PC-9 (cell line): ENCODE measurements around the gene UNC5C. TPM values are rescaled to one million over a fixed set of nuclear protein-coding genes. Genes with fewer than 3 reads are reported as not detected.

Experiments used
- BruUV-seq: library from RNA; stranded (reverse); fragments of 400-500 nt; replicated peaks from 2 replicates; lab custom pipeline; 2021; lab: Mats Ljungman, UMichigan
- CTCF ChIA-PET: fragments of 300-600 bp; sonication (Branson Sonifier 250); formaldehyde crosslinking; loops from one replicate; lab custom pipeline; 2022; ENCODE audit warnings: antibody characterized with exemption; lab: Charles Lee
- POLR2A ChIA-PET: fragments of 300-600 bp; sonication (Branson Sonifier 250); formaldehyde crosslinking; loops from one replicate; lab custom pipeline; 2022; ENCODE audit warnings: antibody characterized with exemption; ENCODE audit not compliant: unreplicated experiment; lab: Charles Lee
- DNase-seq, 2 experiments: peaks; one replicate each; pipeline versions ENCODE4 v3.0.0 to v3.0.0-alpha.2; 2015 to 2022; ENCODE audit warnings: mixed read lengths in 1 of 2
- H2AFZ ChIP-seq: fragments of 200-600 bp; sonication (generic); 2 replicates; pipeline ENCODE4 v1.8.1; 2017; ENCODE audit warnings: antibody characterized with exemption
- H3F3A ChIP-seq: fragments of 200-600 bp; sonication (generic); 2 replicates; pipeline ENCODE4 v1.8.1; 2017; ENCODE audit warnings: antibody characterized with exemption, mild to moderate bottlenecking, low read depth; ENCODE audit not compliant: insufficient read depth
- H3K27ac ChIP-seq: fragments of 200-600 bp; sonication (generic); 2 replicates; pipeline ENCODE4 v1.6.1; 2016; ENCODE audit warnings: mixed run types
- H3K27me3 ChIP-seq: fragments of 200-600 bp; sonication (generic); 2 replicates; pipeline ENCODE4 v1.6.1; 2016; ENCODE audit warnings: low read depth, mixed run types; ENCODE audit not compliant: insufficient read depth
- H3K36me3 ChIP-seq: fragments of 200-600 bp; sonication (generic); 2 replicates; pipeline ENCODE4 v1.6.1; 2016; ENCODE audit warnings: low read depth, mixed run types
- H3K4me1 ChIP-seq: fragments of 200-600 bp; sonication (generic); replicated peaks from 2 replicates; pipeline ENCODE4 v1.6.1; 2016; ENCODE audit warnings: mixed run types; ENCODE audit not compliant: insufficient read depth
- H3K4me2 ChIP-seq: fragments of 200-600 bp; sonication (generic); 2 replicates; pipeline ENCODE4 v1.6.1; 2017; ENCODE audit warnings: mixed run types
- H3K4me3 ChIP-seq: fragments of 200-600 bp; sonication (generic); 2 replicates; pipeline ENCODE4 v1.6.1; 2016; ENCODE audit warnings: mixed run types
- H3K79me2 ChIP-seq: fragments of 200-600 bp; sonication (generic); 2 replicates; pipeline ENCODE4 v1.6.1; 2017; ENCODE audit warnings: low read depth, mixed run types
- H3K9me2 ChIP-seq: fragments of 200-600 bp; sonication (generic); 2 replicates; pipeline ENCODE4 v1.8.1; 2017; ENCODE audit warnings: mild to moderate bottlenecking; ENCODE audit not compliant: insufficient read depth
- H3K9me3 ChIP-seq: fragments of 200-600 bp; sonication (generic); 2 replicates; pipeline ENCODE4 v1.8.1; 2016; ENCODE audit warnings: low read depth; ENCODE audit not compliant: insufficient read depth
- H4K20me1 ChIP-seq: fragments of 200-600 bp; sonication (generic); 2 replicates; pipeline ENCODE4 v1.8.1; 2017; ENCODE audit not compliant: insufficient read depth
- CTCF ChIP-seq: fragments of 200-600 bp; sonication (generic); conservative IDR thresholded peaks from 2 replicates; pipeline ENCODE4 v1.6.1; 2017; ENCODE audit warnings: mixed run types, antibody characterized with exemption, mild to moderate bottlenecking, moderate library complexity
- EZH2 ChIP-seq: fragments of 200-600 bp; sonication (generic); IDR thresholded peaks from 2 replicates; pipeline ENCODE4 v1.8.0; 2017; ENCODE audit warnings: antibody characterized with exemption, low read depth
- intact Hi-C: fragments of 100-400 bp; cut with micrococcal nuclease; formaldehyde crosslinking; loops from one replicate; pipeline ENCODE4 v1.10.0; 2022; ENCODE audit not compliant: unreplicated experiment
- total RNA-seq: library from RNA; stranded (reverse); gene quantifications from 2 replicates; pipeline ENCODE4 v1.2.3, GENCODE V29; 2021

UNC5C gene
- total RNA-seq, 1 experiment from 2014 or later, result not detected

DNA sequence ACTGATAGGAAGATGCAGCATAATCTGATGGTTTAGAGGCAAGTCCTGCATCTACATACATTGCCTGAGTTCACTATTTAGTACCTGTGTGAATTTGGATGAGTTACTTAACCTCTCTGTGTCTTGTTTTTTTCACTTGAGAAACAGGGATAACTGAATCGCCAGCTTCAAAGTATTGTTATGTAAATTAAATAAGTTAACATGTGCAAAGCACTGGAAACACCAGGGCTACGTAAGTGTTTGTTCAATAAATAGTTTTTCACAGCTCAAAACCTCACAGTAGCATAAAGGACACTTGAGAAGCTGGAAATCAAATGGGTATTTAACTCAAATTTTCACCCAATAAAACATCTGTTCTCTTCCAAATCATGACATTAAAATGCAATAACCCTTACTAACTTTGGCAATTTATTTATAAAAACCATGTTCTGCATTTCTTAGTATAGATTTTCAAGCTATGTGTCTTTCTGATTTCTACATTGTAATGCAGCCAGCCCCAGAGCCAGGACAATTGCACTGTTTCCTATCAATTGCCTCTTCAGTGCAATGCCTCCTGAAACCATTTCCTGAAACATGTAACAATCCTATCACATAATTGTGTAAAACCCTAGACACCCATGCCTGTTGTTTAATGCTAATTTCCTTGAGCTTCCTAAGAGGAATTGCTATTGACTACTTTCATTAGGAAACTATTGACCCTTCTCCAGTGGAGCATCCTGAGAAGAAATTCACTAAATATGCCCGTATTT, 177.1 kb downstream of the UNC5C start:
- no peak overlapping the region for H2AFZ ChIP-seq
- no peak for DNase-seq
- H3K9me2 ChIP-seq, result no peaks in the 10 kb centered on the region
- no peak overlapping the region for H3K4me2 ChIP-seq
- H3K79me2 ChIP-seq, result no peaks in the 10 kb centered on the region
- intact Hi-C loops, result no loop called here
- no peaks in the 10 kb centered on the region for H3K4me1 ChIP-seq
- CTCF ChIA-PET, result interaction anchor here (0.6 kb wide), 1 partner anchor 167 kb away, joined by 6 read pairs; no protein-coding TSS in a partner anchor
- no TSS peak for BruUV-seq
- POLR2A ChIA-PET, result no interaction called here
- H3K4me3 ChIP-seq, result no peak overlapping the region
- TF ChIP-seq EZH2 (no peak), CTCF (no peak)
- no peaks in the 10 kb centered on the region for H4K20me1 ChIP-seq
- no peak overlapping the region for H3K27ac ChIP-seq
- H3F3A ChIP-seq, result no peaks in the 10 kb centered on the region
- H3K27me3 ChIP-seq, result no peaks in the 10 kb centered on the region
- no peaks in the 10 kb centered on the region for H3K36me3 ChIP-seq
- H3K9me3 ChIP-seq, result no peaks in the 10 kb centered on the region

DNA sequence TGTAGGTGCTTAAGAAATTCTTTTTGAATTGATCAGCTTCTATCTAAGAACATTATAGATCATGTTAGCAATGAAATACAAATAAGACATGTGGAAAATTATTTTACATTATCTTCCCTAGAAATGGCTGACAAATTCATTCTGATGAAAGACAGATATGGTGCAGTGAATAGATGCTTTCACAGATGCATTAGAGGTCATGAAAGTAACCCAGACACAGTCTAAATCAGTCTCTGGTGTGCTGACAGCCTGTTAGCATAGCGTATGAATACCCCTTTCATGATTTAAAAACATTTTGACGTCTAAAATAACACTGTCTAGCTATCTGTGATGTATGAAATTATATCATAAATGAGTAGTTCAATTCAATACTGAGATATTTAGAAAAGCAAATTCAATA, 180.9 kb downstream of the UNC5C start:
- Histone ChIP-seq H3K4me1 (no peaks in the 10 kb centered on the region), H3K27ac (no peak overlapping the region), H3K4me2 (no peak overlapping the region), H2AFZ (no peak overlapping the region), H4K20me1 (no peaks in the 10 kb centered on the region), H3K79me2 (no peaks in the 10 kb centered on the region), H3K9me2 (no peaks in the 10 kb centered on the region), H3K4me3 (no peak overlapping the region), H3F3A (no peaks in the 10 kb centered on the region), H3K9me3 (no peaks in the 10 kb centered on the region), H3K27me3 (no peaks in the 10 kb centered on the region), H3K36me3 (no peaks in the 10 kb centered on the region)
- ChIA-PET CTCF (no interaction called here), POLR2A (no interaction called here)
- no peak for TF ChIP-seq EZH2
- no peak for TF ChIP-seq CTCF
- no TSS peak for BruUV-seq
- no peak for DNase-seq
- intact Hi-C loops, result no loop called here

- intact Hi-C loops, result no loop called here
- CTCF ChIA-PET, result no interaction called here
- BruUV-seq, result no TSS peak
Measured at GRCh38 chr4:95363966-95364365, 184.8 kb downstream of the UNC5C start.

More at GRCh38 chr4:95363966-95364365, 184.8 kb downstream of the UNC5C start:
- no peak for DNase-seq
- Histone ChIP-seq H3K27ac (no peak overlapping the region), H3K4me3 (no peak overlapping the region), H3K9me3 (no peaks in the 10 kb centered on the region), H2AFZ (no peak overlapping the region), H3K79me2 (no peaks in the 10 kb centered on the region), H3F3A (no peaks in the 10 kb centered on the region), H3K4me2 (no peak overlapping the region), H4K20me1 (no peaks in the 10 kb centered on the region), H3K4me1 (no peaks in the 10 kb centered on the region), H3K36me3 (no peaks in the 10 kb centered on the region), H3K27me3 (no peaks in the 10 kb centered on the region), H3K9me2 (no peaks in the 10 kb centered on the region)
- TF ChIP-seq CTCF, result no peak
- no peak for TF ChIP-seq EZH2
- POLR2A ChIA-PET, result no interaction called here
